HL-60/S4 (cell line): ENCODE data around the gene GHITM.
"Not testable (repeated sequence)": the region's sequence is repeated elsewhere in the genome, so short reads cannot be mapped to it uniquely, and the experiment has no call there.

Experiments
- in situ Hi-C: fragments of 300-500 bp; cut with MboI; formaldehyde crosslinking; loops from 2 replicates; pipeline ENCODE4 v1.14.3; 2022; ENCODE audit warnings: low sequenced_read_pairs

Gene GHITM

DNA sequence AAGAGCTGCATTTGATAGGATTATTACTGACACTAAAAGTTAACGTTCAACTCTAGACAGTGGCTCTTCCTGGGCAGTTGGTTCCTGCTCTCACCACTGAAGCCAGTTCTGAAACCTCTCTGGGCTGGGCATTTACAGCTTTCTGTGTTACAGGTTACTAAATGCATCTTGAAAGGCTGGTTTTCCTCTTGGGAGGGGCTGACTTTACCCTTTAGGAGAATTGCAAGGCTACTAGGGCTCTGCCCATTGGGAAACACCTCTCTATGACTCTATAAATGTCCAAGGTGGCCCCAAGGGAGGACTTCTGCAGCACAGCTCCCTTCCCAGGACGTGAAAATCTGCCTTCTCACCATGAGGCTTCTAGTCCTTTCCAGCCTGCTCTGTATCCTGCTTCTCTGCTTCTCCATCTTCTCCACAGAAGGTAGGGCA is 34.2 kb downstream of the GHITM start, which contains the start of gene GPR15LG:
Gene GPR15LG (plus strand): TSS at position 301 of the 429 bp plus-strand sequence. CDS start 51 bp downstream, at position 352.
- in situ Hi-C loops = no loop called here

GRCh38 chr10:84175436-84175835 is 36.1 kb downstream of the GHITM start:
- in situ Hi-C loops = no loop called here

DNA sequence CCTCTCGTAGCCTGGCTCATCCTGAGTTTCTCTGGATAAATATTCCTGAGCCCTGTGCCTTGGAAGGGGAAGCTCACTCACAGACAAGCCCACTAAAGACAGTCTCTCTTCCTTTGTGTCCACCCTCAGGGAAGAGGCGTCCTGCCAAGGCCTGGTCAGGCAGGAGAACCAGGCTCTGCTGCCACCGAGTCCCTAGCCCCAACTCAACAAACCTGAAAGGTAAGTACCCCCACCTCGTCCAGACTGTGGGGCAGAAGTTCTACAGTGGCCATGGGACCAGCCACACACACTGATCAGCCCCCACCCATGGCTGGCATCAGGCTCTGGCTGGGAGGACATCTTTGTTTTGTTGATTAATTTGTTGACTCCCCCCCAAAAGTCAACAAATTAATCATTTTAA is 37.0 kb downstream of the GHITM start:
- in situ Hi-C loops = no loop called here

GRCh38 chr10:84176836-84177474 is 37.6 kb downstream of the GHITM start:
- in situ Hi-C loops = no loop called here

DNA sequence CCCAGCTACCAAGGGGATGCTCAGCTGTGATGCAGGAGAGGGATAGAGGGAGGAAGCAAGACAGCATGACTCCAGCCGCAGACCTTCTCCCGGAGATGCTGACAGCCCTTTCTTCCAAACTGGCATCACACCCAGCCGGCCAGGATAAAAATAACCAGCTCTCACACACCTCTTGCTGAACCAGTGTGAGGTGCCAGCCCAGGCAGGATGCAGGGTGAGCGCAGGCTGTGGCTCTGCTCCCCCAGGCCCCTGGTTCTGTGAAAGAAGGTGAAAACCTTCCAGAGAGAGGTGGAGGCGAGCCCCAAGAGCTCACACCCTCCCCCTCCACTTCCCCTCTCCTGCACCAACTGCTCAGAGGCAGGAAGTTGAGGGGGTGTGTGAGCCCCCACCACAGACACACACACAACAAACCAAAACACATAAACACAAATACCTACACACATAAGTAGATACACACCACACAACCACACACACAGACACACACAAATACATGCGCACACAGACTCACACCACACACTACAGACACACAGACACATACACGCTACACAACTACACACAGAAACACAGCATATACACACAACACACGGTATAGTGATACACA is 38.3 kb downstream of the GHITM start:
- in situ Hi-C loops = no loop called here

DNA sequence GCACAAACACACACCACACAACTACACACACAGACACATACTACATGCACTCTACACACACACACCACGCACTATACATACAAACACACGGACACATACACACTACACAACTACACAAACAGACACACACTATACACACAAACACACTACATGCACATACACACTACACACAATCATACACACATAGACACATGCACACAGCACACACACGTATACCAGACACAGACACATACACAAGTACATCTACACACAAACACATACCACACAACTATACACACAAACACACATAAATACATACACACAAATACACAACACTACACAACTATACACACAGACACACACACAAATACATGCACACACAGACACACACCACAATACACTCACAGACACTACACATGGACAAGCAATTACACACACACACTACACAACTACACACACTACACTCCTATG is 38.9 kb downstream of the GHITM start:
- in situ Hi-C loops = no loop called here

- in situ Hi-C loops = no loop called here
These were observed 39.9 kb downstream of the GHITM start for GRCh38 chr10:84179059-84179710.

DNA sequence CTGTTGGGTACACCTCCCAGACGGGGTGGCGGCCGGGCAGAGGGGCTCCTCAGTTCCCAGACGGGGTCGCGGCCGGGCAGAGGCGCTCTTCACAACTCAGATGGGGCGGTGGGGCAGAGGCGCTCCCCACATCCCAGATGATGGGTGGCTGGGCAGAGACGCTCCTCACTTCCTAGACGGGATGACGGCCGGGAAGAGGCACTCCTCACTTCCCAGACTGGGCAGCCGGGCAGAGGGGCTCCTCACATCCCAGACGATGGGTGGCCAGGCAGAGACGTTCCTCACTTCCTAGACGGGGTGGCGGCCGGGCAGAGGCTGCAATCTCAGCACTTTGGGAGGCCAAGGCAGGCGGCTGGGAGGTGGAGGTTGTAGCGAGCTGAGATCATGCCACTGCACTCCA is 41.1 kb downstream of the GHITM start:
- in situ Hi-C loops = not testable (repeated sequence)

GRCh38 chr10:84181631-84182030 is 42.3 kb downstream of the GHITM start:
- in situ Hi-C loops = no loop called here

- in situ Hi-C loops = no loop called here
These were observed 45.2 kb downstream of the GHITM start for GRCh38 chr10:84184517-84184916.

DNA sequence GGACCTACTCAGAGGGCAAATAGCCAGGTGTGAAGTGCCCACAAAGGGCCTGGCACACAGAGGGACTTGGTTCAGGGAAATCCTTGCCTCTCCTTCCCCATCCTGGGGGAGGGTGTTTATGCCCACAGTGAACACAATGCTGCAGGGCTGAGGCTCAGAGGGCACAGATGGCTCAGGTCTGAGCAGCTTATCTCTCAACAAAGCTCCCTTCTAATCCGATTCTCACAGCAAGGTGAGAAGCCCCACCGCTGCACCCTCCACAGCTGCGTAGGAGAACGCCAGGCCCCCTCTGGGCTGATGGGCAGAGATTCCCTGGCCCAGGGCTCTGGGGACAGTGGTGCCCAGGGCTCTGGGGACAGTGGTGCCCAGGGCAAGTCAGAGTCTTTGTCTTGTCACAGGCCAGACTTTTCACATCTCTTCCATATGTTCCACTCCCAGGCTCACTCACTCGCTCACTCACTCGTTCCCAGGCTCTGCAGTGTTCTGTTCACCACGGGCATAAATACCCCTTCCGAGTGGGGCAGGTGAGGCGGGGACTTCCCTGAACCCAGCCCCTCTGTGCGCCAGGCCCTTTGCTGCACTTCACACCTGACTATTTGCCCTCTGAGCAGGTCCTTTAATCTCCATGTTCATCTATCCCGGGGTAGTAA is 46.3 kb downstream of the GHITM start:
- in situ Hi-C loops = no loop called here

- in situ Hi-C loops = no loop called here
These were observed 49.5 kb downstream of the GHITM start for GRCh38 chr10:84188815-84189214.

GRCh38 chr10:84190621-84191020 is 51.3 kb downstream of the GHITM start:
- in situ Hi-C loops = no loop called here

DNA sequence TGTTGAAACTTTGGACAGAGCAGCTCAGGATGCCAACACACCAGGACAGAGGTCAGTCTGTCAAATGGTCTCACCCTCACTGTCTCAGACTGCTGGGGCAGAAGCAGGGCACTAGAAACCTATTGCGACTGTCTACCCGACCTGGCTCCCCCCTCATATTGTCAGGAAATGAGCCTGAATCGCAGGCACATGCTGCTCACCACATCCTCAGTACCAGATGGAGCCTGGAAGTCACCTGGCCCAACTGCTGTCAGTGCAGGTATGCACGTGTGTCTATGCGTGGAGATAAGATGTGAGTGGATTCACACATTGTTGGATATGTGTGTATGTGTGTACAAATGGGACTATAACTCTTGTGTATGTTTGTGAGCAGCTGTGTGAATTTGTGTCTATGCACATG is 51.8 kb downstream of the GHITM start:
- in situ Hi-C loops = no loop called here

- in situ Hi-C loops = no loop called here
These were observed 54.0 kb downstream of the GHITM start for GRCh38 chr10:84193327-84193726.

GRCh38 chr10:84193846-84194423 is 54.6 kb downstream of the GHITM start:
- in situ Hi-C loops = no loop called here

GRCh38 chr10:84194424-84195043 is 55.2 kb downstream of the GHITM start, which contains the start of gene CDHR1:
TSS of gene CDHR1 (plus strand) at chr10:84194537. CDS start at chr10:84194761, 224 bp downstream.
- in situ Hi-C loops = no loop called here

DNA sequence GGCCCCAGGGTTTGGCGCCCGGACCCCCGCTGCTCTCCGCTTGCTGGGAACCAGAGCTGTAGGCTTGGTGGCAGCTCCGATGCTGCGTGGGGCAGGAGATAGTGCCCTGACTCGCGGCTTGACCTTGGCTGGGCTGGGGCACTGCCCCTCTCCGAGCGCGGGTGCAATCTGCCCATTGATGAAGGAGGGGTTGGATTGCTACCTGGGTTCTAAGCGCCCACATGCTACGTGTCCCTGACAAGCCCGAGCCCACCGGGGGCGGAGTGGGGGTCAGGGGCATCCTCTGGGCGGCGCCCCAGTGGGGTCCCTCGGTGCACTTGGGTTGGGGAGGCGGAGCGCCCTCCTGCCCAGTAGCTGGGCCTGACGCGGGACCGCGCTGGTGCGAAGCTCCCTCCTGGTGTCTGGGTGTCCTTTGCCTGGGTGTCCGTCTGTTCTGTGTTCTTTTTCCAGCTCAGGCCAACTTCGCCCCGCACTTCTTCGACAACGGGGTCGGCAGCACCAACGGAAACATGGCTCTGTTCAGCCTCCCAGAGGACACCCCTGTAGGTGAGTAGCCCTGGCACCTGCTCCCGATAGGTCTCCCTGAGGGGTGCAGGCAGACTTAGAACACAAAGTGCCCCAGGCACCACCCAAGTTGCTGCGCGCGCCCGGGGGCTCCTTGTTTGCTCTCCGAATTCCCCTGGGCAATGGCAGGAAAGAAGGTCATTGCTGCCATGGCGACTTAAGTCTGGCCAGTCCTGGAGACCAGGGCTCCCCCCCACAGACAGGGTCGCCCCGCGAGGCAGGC is 55.9 kb downstream of the GHITM start:
- in situ Hi-C loops = no loop called here

GRCh38 chr10:84196083-84196482 is 56.8 kb downstream of the GHITM start:
- in situ Hi-C loops = no loop called here

GRCh38 chr10:84196941-84197340 is 57.6 kb downstream of the GHITM start:
- in situ Hi-C loops = no loop called here
